HAP-1 (cell line): ENCODE data around the gene VWDE.
A peak's percentile ranks its signal among the peaks of the same experiment; 100 is the strongest.

ENCODE experiments used
- DNase-seq, 2 experiments: peaks; one replicate each; pipeline ENCODE4 v3.0.0-alpha.2; 2016 to 2020; ENCODE audit warnings: low spot score in 2 of 2
- H3K27me3 ChIP-seq: fragments of 250-450 bp; sonication (Bioruptor Pico); 2 replicates; pipeline ENCODE4 v1.5.1; 2020; ENCODE audit warnings: low read depth, mild to moderate bottlenecking, moderate library complexity
- H3K36me3 ChIP-seq: fragments of 250-450 bp; sonication (Bioruptor Pico); replicated peaks from 2 replicates; pipeline ENCODE4 v1.5.1; 2020; ENCODE audit warnings: mild to moderate bottlenecking
- H3K4me1 ChIP-seq: fragments of 250-450 bp; sonication (Bioruptor Pico); 2 replicates; pipeline ENCODE4 v1.5.1; 2020; ENCODE audit warnings: mild to moderate bottlenecking
- H3K4me3 ChIP-seq: fragments of 250-450 bp; sonication (Bioruptor Pico); 2 replicates; pipeline ENCODE4 v1.5.1; 2020; ENCODE audit warnings: mild to moderate bottlenecking, moderate library complexity
- H3K9me3 ChIP-seq: fragments of 250-450 bp; sonication (Bioruptor Pico); 2 replicates; pipeline ENCODE4 v1.5.1; 2020; ENCODE audit warnings: mild to moderate bottlenecking, moderate library complexity
- in situ Hi-C: fragments of 300-500 bp; cut with MboI; formaldehyde crosslinking; loops from 3 replicates; pipeline ENCODE4 v1.14.3; 2020; ENCODE audit warnings: low sequenced_read_pairs, inconsistent platforms, mixed read lengths

VWDE gene

DNA sequence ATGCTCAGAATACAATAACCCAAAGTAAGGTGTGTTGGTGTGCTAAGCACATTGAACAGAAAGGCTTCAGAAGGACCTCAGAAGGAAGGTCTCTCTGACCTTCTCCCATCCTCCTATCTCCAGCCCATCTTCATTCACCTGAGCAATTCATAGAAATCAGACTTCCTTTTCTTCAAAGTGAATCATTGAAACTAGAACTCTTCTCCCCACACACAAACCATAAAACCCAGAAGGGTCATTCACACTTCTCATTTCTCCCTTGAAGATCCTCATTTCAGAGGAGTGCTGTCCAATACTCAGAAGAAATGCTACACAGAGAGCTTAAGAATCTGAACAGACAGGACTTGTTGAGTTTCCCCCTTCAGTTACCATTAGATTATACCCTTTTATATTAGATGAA, 89.5 kb downstream of the VWDE start:
- Histone ChIP-seq H3K27me3 (no peaks in the 10 kb centered on the region), H3K4me1 (peaks cover 5% of the 10 kb centered on the region), H3K36me3 (no peaks in the 10 kb centered on the region), H3K9me3 (no peaks in the 10 kb centered on the region), H3K4me3 (no peak overlapping the region)
- in situ Hi-C loops, result no loop called here
- DNase-seq, result no peak

DNA sequence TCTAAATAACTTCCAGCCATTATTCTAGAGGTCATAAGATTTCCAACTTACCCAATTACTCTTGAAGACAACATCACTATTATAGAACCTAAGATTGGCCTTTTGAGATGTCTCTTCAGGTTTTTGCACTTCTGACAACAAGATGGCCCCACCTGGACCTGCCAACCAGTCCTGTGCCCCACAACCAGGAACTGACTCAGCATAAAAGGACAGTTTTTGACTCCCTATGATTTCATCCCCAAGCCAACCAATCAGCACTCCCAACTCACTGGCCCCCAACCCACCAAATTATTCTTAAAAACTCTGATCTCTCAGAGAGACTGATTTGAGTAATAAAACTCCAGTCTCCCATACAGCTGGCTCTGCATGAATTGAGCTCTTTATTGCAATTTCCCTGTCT, 98.2 kb downstream of the VWDE start:
- Histone ChIP-seq H3K36me3 (no peaks in the 10 kb centered on the region), H3K4me3 (no peak overlapping the region), H3K27me3 (no peaks in the 10 kb centered on the region), H3K9me3 (no peaks in the 10 kb centered on the region), H3K4me1 (peaks cover 14% of the 10 kb centered on the region)
- in situ Hi-C loops, result no loop called here
- peak in 1 of 2 experiments; percentile 15 for DNase-seq

DNA sequence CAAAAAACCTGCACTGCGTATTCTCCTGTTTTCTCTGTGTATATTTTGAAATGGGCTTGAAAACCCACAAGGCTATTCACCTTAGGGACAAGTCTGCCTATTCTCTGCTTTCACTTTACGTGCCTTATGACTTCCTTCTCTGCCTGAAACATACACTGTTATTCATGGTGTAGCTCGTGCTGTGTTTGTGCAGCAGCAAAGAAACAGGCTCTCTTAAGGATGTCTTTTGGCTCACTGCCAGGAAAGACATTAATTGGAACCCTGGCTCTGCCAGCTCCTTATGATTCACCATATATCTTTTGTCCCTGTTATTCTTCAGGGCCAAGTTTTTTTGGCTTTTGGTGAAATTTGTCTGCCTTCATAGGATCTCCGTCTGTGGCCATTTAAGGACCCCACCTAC, 100.2 kb downstream of the VWDE start:
- Histone ChIP-seq H3K9me3 (no peaks in the 10 kb centered on the region), H3K4me3 (no peak overlapping the region), H3K4me1 (peaks cover 14% of the 10 kb centered on the region), H3K27me3 (no peaks in the 10 kb centered on the region), H3K36me3 (no peaks in the 10 kb centered on the region)
- DNase-seq, result no peak
- in situ Hi-C loops, result no loop called here

DNA sequence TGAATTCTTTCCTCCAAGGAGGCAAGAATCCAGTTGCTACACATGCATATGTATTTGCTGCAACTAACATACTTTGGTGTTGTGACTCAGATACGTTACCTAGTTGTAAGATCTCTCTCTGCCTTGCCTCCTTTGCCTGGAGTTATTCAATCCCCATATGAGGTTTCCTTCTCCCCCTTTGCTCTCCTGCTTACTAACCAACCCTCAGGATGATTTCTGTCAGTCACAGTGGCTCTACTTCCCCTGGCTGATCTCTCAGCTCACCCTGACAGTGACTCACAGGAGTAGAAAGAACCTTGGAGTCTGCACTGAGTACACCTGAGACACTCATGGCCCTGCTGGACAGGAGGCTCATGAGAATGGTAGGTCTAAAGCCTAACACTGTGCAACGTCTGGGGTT, 100.6 kb downstream of the VWDE start:
- in situ Hi-C loops, result no loop called here
- Histone ChIP-seq H3K9me3 (no peaks in the 10 kb centered on the region), H3K27me3 (no peaks in the 10 kb centered on the region), H3K36me3 (no peaks in the 10 kb centered on the region), H3K4me3 (no peak overlapping the region), H3K4me1 (peaks cover 14% of the 10 kb centered on the region)
- DNase-seq, result no peak

DNA sequence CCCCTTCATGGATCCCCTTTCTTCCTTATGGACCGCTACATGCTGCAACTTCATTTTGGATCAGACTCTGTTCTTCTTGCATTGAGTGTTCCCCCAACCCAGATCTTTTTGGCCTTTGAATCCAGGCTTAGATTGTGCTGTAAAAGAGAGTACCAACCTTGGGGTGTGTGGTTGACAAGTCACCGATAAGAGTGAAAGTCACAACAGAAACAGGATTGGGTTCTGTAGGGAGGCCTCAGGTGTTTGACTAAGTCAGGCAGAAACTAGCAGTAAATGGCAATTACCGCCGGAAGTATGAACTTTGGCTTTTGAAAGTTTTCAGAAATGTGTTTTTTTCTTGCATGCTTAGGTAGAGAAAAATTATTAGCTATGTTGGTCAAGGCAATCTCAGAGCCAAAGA, 103.2 kb downstream of the VWDE start:
- H3K9me3 ChIP-seq, result no peaks in the 10 kb centered on the region
- H3K4me3 ChIP-seq, result no peak overlapping the region
- DNase-seq, result no peak
- H3K27me3 ChIP-seq, result no peaks in the 10 kb centered on the region
- in situ Hi-C loops, result no loop called here
- H3K36me3 ChIP-seq, result no peaks in the 10 kb centered on the region
- H3K4me1 ChIP-seq, result peaks cover 5% of the 10 kb centered on the region

DNA sequence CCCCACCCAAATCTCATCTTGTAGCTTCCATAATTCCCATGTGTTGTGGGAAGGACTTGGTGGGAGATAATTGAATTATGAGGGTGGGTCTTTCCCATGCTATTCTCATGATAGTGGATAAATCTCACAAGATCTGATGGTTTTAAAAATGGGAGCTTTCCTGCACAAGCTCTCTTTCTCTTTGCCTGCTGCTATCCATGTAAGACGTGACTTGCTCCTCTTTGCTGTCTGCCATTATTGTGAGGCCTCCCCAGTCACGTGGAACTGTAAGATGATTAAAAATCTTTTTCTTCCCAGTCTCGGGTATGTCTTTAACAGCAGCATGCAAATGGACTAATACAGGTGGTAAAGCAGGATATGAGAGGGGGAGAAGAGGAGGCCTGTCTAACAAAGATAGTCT, 104.3 kb downstream of the VWDE start:
- Histone ChIP-seq H3K4me3 (no peak overlapping the region), H3K4me1 (no peaks in the 10 kb centered on the region), H3K27me3 (no peaks in the 10 kb centered on the region), H3K36me3 (no peaks in the 10 kb centered on the region), H3K9me3 (no peaks in the 10 kb centered on the region)
- no peak for DNase-seq
- in situ Hi-C loops, result no loop called here

DNA sequence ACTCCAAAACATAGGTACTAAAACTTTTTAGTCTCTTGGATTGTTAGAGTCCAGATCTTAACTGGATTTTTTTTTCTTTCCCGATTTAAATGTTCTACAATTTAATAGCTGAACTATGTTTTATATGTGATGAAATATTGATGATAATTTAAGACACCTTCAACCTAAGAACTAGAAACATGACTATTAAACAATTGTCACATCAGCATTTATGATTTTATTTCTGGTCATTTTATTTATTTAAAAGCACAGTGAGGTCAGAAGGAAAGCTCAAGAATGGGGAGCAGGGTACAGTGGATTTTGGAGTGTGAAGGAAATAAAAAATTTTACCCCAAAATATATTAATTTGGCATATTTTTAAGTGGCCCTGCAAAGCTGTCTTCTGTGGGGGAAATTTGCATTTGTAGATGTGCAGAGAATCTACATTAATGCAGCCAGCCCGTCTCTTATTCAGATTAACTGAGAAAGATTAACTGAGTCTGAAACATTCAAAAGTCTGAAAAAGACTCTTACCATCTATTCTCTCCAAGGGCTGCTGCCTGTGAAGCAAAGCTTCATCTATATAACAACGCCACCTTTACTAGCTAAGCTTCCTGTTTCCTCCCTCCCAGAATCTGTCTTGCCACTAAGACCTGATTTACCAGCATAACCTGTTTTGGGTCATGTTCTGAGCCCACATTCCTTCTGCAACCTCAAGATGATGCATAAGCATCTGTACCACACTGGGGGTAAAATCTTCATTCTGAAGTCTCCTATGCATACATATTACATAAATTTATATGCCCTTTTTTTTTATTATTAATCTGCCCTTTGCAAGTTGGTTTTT, 106.2 kb downstream of the VWDE start:
- Histone ChIP-seq H3K36me3 (no peaks in the 10 kb centered on the region), H3K4me3 (no peak overlapping the region), H3K4me1 (no peaks in the 10 kb centered on the region), H3K27me3 (no peaks in the 10 kb centered on the region), H3K9me3 (no peaks in the 10 kb centered on the region)
- in situ Hi-C loops, result no loop called here
- DNase-seq, result no peak

DNA sequence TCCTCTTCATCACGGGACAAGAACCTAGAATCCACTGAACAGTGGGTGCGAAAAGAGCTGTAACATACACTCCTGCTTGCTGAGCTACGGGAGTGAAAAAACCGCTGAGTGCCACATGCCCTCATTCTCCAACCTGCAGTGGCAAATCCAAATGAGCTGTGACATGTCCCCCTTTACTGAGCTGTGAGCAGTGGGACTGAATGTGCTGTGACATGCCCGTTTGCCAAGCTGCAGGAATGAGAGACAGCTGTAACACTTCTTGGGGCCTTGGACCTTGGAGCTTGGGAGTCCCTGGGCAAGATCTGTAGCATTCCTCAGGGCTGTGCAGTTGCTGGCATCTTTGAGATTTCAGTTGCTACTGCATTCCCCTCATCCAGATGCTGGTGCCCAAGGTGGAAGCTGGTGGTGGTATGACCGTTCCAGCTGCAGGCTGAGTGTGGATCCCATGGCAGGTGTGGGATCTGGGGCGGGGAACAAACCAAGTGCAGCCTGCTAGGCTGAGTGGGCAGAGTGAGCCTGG, 107.6 kb downstream of the VWDE start:
- no peak overlapping the region for H3K4me3 ChIP-seq
- H3K36me3 ChIP-seq, result no peaks in the 10 kb centered on the region
- H3K4me1 ChIP-seq, result no peaks in the 10 kb centered on the region
- no peaks in the 10 kb centered on the region for H3K27me3 ChIP-seq
- H3K9me3 ChIP-seq, result no peaks in the 10 kb centered on the region
- no peak for DNase-seq
- in situ Hi-C loops, result no loop called here

DNA sequence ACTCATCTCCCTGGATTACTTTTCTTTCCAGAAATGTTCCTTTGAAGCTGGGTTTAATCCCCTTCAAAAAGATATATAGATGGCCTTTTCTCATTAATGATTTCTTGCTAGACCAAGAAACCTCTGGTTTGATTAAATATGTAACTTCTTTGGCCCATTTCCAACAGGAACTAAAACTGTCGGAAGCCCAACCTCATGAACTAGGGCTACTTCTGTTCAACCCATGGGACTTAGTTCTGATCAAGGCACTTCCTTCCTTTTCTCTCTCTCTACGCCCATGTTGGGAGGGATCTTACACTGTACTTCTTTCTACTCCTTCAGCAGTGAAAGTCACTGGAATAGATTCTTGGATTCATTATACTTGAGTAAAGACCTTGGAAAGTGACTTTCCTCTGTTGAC, 109.0 kb downstream of the VWDE start:
- no peaks in the 10 kb centered on the region for H3K4me1 ChIP-seq
- no peaks in the 10 kb centered on the region for H3K27me3 ChIP-seq
- no peak for DNase-seq
- H3K9me3 ChIP-seq, result no peaks in the 10 kb centered on the region
- no peak overlapping the region for H3K4me3 ChIP-seq
- no peaks in the 10 kb centered on the region for H3K36me3 ChIP-seq
- in situ Hi-C loops, result no loop called here

DNA sequence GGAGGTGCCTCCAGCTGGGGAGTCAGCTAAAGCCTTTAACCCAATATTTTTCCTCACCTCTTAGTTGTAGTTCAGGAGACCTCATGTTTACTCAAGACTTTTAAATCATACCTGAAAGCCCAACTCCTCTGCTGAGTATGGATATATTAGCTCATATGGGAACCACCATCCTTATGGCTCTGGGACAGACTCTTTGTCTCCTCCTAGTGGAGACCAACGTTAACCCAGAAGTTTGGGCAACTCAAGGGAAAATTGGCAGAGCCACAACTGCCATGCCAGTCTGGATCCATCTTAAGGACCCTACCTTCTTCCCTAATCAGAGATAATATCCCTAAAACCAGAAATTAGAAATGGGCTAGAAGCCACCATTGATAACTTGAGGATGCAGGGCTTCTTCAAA, 111.8 kb downstream of the VWDE start:
- H3K4me1 ChIP-seq, result peaks cover 14% of the 10 kb centered on the region
- no peak for DNase-seq
- no peaks in the 10 kb centered on the region for H3K9me3 ChIP-seq
- in situ Hi-C loops, result no loop called here
- no peaks in the 10 kb centered on the region for H3K27me3 ChIP-seq
- H3K36me3 ChIP-seq, result no peaks in the 10 kb centered on the region
- H3K4me3 ChIP-seq, result no peak overlapping the region

DNA sequence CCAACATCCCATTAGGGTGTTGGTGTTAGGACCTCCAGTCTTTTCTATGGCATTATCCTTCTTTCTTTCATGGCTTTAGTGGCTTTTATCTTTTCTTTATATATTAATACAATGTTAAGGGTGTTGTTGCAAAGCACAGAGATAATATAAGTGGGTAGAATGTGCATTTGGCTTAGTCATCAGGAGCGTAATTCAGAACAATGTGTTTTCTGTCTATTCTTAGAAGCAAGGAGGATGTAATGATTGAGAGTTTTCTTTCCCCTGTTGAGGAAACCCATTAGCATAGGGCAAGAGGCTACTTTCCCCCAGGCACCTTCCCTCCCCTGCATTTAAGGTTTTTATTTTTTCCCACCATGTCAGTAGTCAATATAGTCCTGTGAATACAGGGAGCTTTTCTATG, 112.9 kb downstream of the VWDE start:
- H3K4me1 ChIP-seq, result peaks cover 14% of the 10 kb centered on the region
- H3K27me3 ChIP-seq, result no peaks in the 10 kb centered on the region
- no peaks in the 10 kb centered on the region for H3K9me3 ChIP-seq
- no peak for DNase-seq
- no peak overlapping the region for H3K4me3 ChIP-seq
- in situ Hi-C loops, result no loop called here
- no peaks in the 10 kb centered on the region for H3K36me3 ChIP-seq

DNA sequence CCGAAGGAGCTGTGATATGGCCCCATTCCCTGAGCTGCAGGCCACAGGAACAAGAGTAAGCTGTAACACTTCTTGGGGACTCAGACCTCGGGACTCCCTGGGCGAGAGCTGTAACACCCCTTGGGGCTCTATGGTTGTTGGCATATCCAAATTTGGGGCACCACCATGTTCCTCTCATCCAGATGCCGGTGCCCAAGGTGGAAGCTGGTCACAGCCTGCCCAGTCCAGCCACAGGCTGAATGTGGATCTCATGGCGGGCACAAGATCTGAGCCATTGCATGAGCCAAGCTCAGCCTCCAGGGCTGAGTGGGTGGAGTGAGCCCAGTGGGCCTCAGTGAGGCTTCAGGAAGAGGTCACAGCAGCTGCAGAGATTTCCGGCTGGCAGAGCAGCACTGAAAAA, 113.7 kb downstream of the VWDE start:
- in situ Hi-C loops, result no loop called here
- H3K27me3 ChIP-seq, result no peaks in the 10 kb centered on the region
- H3K36me3 ChIP-seq, result no peaks in the 10 kb centered on the region
- peaks cover 14% of the 10 kb centered on the region for H3K4me1 ChIP-seq
- H3K9me3 ChIP-seq, result no peaks in the 10 kb centered on the region
- H3K4me3 ChIP-seq, result no peak overlapping the region
- no peak for DNase-seq

DNA sequence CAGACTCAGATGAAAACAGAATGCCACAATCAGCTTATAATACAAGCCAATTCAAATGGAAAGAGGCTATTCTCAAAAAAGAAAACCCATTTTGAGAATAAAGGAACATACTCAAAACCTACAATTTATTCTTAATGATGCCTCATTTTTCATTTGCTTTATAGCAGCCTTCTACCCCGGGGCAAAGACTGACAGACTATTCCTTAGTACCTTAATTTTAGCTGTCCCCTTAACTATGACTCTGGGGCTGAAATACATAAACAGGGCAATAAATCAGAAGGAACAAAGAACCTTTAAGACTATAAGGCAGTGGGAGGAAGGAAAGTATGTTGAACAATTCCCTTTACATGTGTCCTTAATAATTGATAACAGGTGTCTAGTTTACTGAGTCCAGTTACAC, 115.8 kb downstream of the VWDE start:
- no peaks in the 10 kb centered on the region for H3K9me3 ChIP-seq
- no peaks in the 10 kb centered on the region for H3K27me3 ChIP-seq
- DNase-seq, result peak; percentile 79 to 97
- in situ Hi-C loops, result no loop called here
- H3K4me3 ChIP-seq, result no peak overlapping the region
- peaks cover 14% of the 10 kb centered on the region for H3K4me1 ChIP-seq
- no peaks in the 10 kb centered on the region for H3K36me3 ChIP-seq

DNA sequence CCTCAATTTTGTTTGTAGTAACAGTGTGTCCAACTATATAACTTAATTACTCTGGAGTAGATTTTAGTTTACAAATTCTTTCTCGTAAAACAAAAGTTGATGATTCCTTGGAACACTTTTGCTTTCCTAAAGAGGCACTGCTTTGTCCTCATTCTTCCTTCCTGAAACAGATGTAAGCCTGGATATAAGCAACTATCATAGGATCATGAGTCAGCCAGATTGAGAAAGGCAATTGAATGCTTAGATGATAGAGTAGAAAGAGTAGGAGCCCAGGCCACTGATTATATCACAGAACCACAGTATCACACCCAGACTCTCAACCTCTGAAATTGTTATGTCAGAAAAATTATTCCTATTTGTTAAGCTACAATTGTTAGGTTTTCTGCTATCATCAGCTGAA, 122.6 kb downstream of the VWDE start:
- no peaks in the 10 kb centered on the region for H3K36me3 ChIP-seq
- DNase-seq, result no peak
- no peak overlapping the region for H3K4me3 ChIP-seq
- no peaks in the 10 kb centered on the region for H3K27me3 ChIP-seq
- H3K4me1 ChIP-seq, result no peaks in the 10 kb centered on the region
- H3K9me3 ChIP-seq, result no peaks in the 10 kb centered on the region
- in situ Hi-C loops, result no loop called here
